ENCODE data around the gene CTTNBP2.

Gene CTTNBP2, protein sequence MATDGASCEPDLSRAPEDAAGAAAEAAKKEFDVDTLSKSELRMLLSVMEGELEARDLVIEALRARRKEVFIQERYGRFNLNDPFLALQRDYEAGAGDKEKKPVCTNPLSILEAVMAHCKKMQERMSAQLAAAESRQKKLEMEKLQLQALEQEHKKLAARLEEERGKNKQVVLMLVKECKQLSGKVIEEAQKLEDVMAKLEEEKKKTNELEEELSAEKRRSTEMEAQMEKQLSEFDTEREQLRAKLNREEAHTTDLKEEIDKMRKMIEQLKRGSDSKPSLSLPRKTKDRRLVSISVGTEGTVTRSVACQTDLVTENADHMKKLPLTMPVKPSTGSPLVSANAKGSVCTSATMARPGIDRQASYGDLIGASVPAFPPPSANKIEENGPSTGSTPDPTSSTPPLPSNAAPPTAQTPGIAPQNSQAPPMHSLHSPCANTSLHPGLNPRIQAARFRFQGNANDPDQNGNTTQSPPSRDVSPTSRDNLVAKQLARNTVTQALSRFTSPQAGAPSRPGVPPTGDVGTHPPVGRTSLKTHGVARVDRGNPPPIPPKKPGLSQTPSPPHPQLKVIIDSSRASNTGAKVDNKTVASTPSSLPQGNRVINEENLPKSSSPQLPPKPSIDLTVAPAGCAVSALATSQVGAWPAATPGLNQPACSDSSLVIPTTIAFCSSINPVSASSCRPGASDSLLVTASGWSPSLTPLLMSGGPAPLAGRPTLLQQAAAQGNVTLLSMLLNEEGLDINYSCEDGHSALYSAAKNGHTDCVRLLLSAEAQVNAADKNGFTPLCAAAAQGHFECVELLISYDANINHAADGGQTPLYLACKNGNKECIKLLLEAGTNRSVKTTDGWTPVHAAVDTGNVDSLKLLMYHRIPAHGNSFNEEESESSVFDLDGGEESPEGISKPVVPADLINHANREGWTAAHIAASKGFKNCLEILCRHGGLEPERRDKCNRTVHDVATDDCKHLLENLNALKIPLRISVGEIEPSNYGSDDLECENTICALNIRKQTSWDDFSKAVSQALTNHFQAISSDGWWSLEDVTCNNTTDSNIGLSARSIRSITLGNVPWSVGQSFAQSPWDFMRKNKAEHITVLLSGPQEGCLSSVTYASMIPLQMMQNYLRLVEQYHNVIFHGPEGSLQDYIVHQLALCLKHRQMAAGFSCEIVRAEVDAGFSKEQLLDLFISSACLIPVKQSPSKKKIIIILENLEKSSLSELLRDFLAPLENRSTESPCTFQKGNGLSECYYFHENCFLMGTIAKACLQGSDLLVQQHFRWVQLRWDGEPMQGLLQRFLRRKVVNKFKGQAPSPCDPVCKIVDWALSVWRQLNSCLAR (N-terminal part only)
- long read RNA-seq, partial matches to known transcripts: 0 of 1 reads
- long read RNA-seq, other reads (novel, unspliced or antisense): 1 of 1 reads

DNA sequence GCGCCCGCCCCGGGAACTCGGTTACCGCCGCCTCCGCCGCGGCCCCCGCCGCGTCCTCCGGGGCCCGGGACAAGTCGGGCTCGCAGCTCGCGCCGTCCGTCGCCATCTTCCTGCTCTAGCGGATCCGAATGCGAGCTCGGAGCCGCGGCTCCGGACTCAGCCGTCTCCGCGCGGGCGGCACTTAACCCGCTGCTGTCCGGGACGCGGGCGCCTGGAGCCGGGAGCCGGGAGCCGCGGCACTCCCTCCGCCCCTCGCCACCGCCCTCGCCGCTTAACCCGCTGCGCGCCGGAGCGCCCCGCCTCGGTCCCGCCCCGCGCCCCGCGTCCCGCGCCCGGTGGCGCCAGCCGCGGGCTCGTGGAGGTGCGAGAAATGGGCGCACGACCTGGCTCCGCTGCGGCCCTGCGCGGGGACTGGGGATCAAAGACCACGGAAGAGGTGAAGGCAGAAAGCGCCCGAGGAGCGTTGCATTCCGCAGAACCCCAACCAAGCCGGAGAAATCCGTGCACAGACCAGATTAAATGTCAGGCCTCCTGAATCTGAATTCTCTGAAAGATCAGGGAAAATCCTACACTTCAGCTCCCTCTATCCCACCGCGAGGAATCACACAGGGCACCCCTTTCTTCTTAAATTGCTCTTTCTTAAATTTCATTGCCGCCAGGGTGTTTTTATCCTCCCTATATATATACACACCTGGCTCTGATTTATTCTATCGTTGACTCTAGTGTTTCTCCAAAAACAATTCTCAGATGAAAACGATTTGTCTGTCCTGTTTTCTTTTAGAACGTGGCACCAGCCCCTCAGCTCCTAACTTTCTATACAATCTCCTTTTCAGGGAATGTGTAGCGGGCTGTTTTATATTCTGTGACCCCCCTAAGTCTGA is at the start of gene CTTNBP2:
Gene CTTNBP2, minus strand, starts transcription at position 132 of the 881 bp plus-strand sequence. Its CDS starts 26 bp downstream, at position 106.
- TF ChIP-seq SPI1 (IDR thresholded peaks at IDR 0.05; ENCODE audit: borderline replicate concordance, low read depth) (no peak), POLR2AphosphoS5 (IDR thresholded peaks at IDR 0.05; ENCODE audit: low read depth) (no peak)
- TF ChIP-seq, protein P1, sequence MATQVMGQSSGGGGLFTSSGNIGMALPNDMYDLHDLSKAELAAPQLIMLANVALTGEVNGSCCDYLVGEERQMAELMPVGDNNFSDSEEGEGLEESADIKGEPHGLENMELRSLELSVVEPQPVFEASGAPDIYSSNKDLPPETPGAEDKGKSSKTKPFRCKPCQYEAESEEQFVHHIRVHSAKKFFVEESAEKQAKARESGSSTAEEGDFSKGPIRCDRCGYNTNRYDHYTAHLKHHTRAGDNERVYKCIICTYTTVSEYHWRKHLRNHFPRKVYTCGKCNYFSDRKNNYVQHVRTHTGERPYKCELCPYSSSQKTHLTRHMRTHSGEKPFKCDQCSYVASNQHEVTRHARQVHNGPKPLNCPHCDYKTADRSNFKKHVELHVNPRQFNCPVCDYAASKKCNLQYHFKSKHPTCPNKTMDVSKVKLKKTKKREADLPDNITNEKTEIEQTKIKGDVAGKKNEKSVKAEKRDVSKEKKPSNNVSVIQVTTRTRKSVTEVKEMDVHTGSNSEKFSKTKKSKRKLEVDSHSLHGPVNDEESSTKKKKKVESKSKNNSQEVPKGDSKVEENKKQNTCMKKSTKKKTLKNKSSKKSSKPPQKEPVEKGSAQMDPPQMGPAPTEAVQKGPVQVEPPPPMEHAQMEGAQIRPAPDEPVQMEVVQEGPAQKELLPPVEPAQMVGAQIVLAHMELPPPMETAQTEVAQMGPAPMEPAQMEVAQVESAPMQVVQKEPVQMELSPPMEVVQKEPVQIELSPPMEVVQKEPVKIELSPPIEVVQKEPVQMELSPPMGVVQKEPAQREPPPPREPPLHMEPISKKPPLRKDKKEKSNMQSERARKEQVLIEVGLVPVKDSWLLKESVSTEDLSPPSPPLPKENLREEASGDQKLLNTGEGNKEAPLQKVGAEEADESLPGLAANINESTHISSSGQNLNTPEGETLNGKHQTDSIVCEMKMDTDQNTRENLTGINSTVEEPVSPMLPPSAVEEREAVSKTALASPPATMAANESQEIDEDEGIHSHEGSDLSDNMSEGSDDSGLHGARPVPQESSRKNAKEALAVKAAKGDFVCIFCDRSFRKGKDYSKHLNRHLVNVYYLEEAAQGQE (IDR thresholded peaks at IDR 0.05; ENCODE audit: insufficient replicate concordance, low read depth): no peak
- peaks cover 39% of the 10 kb centered on the region for H3K27me3 ChIP-seq (ENCODE audit: insufficient read depth, poor library complexity, severe bottlenecking)
- DNase-seq (ENCODE audit: low read depth in 1 of 2, low spot score in 1 of 2): no peak
- no peak within 1 kb of the TSS for H3K27ac ChIP-seq (replicated peaks)
- peak within 1 kb of the TSS; percentile 30 for H3K4me3 ChIP-seq (replicated peaks; ENCODE audit: insufficient read depth, low read length)

DNA sequence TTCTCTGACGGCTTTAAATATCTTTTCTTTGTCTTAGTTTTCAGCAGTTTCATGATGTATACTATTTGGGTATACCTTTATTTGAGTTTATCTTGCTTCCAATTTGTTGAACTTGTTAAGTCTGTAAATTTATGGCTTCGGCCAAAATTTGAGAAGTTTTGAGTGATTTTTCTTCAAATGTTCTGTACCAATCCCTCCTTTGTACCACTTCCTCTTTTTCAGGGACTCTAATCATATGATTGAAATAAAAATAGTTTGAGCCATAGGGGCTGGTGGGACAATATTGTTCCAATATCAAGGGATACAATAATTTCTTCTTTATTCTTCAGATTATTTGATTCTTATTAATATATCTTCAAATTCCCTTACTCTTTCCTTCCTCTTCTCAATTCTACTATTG is 43.1 kb upstream of the CTTNBP2 start:
- TF ChIP-seq GABPA (IDR thresholded peaks at IDR 0.05; ENCODE audit: low read depth) (no peak), SPI1 (IDR thresholded peaks at IDR 0.05; ENCODE audit: borderline replicate concordance, low read depth) (peak; percentile 89)
- TF ChIP-seq, protein P1 (IDR thresholded peaks at IDR 0.05; ENCODE audit: insufficient replicate concordance, low read depth): no peak
- TF ChIP-seq, protein P2, sequence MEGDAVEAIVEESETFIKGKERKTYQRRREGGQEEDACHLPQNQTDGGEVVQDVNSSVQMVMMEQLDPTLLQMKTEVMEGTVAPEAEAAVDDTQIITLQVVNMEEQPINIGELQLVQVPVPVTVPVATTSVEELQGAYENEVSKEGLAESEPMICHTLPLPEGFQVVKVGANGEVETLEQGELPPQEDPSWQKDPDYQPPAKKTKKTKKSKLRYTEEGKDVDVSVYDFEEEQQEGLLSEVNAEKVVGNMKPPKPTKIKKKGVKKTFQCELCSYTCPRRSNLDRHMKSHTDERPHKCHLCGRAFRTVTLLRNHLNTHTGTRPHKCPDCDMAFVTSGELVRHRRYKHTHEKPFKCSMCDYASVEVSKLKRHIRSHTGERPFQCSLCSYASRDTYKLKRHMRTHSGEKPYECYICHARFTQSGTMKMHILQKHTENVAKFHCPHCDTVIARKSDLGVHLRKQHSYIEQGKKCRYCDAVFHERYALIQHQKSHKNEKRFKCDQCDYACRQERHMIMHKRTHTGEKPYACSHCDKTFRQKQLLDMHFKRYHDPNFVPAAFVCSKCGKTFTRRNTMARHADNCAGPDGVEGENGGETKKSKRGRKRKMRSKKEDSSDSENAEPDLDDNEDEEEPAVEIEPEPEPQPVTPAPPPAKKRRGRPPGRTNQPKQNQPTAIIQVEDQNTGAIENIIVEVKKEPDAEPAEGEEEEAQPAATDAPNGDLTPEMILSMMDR (IDR thresholded peaks at IDR 0.05; ENCODE audit: insufficient read depth, low read length): no peak
- H3K27ac ChIP-seq (replicated peaks): no peak overlapping the region

DNA sequence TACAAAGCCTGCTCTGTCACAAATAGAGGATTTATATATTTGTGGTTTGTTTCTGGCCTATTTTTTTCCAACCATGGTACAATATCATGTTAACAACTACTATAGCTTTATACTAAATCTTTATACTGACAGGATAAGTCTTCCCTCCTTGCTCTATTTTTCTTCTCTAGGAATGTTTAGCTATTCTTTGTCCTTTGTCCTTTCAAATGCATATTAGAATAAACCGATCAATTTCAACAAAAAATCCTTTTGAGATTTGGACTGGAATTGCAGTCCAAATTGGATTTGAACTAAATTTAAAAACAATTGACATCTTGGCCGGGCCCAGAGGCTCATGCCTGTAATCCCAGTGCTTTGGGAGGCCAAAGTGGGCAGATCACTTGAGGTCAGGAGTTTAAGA is 39.2 kb upstream of the CTTNBP2 start:
- H3K27ac ChIP-seq (replicated peaks): no peak overlapping the region
- no peak for TF ChIP-seq SPI1 (IDR thresholded peaks at IDR 0.05; ENCODE audit: borderline replicate concordance, low read depth)
- TF ChIP-seq, protein P1 (IDR thresholded peaks at IDR 0.05; ENCODE audit: insufficient replicate concordance, low read depth): no peak
- TF ChIP-seq POLR2AphosphoS5 (IDR thresholded peaks at IDR 0.05; ENCODE audit: low read depth): no peak
- no peak for TF ChIP-seq GABPA (IDR thresholded peaks at IDR 0.05; ENCODE audit: low read depth)
- TF ChIP-seq, protein P2 (IDR thresholded peaks at IDR 0.05; ENCODE audit: insufficient read depth, low read length): no peak
- H3K27me3 ChIP-seq (ENCODE audit: insufficient read depth, poor library complexity, severe bottlenecking): no peaks in the 10 kb centered on the region
- H3K4me3 ChIP-seq (replicated peaks; ENCODE audit: insufficient read depth, low read length): no peak overlapping the region
- DNase-seq (ENCODE audit: low read depth in 1 of 2, low spot score in 1 of 2): no peak

More for the DNA sequence above, 43.1 kb upstream of the CTTNBP2 start:
- no peak overlapping the region for H3K4me3 ChIP-seq (replicated peaks; ENCODE audit: insufficient read depth, low read length)
- H3K27me3 ChIP-seq (ENCODE audit: insufficient read depth, poor library complexity, severe bottlenecking): no peaks in the 10 kb centered on the region
- no peak for DNase-seq (ENCODE audit: low read depth in 1 of 2, low spot score in 1 of 2)
